Uterus (tissue), 4 donors: Measurements from ENCODE around the gene PIEZO2. TPM values are rescaled to one million over a fixed set of nuclear protein-coding genes. Genes with fewer than 3 reads are reported as not detected.

Experiments
- DNase-seq, 2 donors: peaks; one replicate each; pipeline ENCODE4 v3.0.0-alpha.2; 2019 to 2020
- H3K27ac ChIP-seq, 2 donors: fragments of 200-600 bp; sonication (generic); 1 replicate in 1 of 2; 2 replicates in 1 of 2; pipeline ENCODE4 v1.5.1; 2016 to 2018
- H3K27me3 ChIP-seq, 2 donors: fragments of 200-600 bp; sonication (generic); one replicate each; pipeline ENCODE4 v1.5.1; 2018 to 2019; ENCODE audit warnings: control low read depth in 1 of 2
- H3K36me3 ChIP-seq, 2 donors: fragments of 200-600 bp; sonication (generic); one replicate each; pipeline ENCODE4 v1.5.1; 2019; ENCODE audit warnings: control low read depth in 1 of 2
- H3K4me1 ChIP-seq, 2 donors: fragments of 200-600 bp; sonication (generic); one replicate each; pipeline ENCODE4 v1.5.1; 2018 to 2019; ENCODE audit warnings: control low read depth in 1 of 2
- H3K4me3 ChIP-seq, 2 donors: fragments of 200-600 bp; sonication (generic); 1 replicate in 1 of 2; 2 replicates in 1 of 2; pipeline ENCODE4 v1.5.1; 2018 to 2019; ENCODE audit warnings: mild to moderate bottlenecking in 1 of 2
- H3K9me3 ChIP-seq, 2 donors: fragments of 200-600 bp; sonication (generic); one replicate each; pipeline ENCODE4 v1.5.1; 2019; ENCODE audit warnings: control low read depth in 1 of 2
- CTCF ChIP-seq, 4 experiments: fragments of 200-600 bp in 2 of 4; fragments of 450-650 bp in 2 of 4; sonication (generic) in 2 of 4; IDR thresholded peaks; one replicate each; pipeline ENCODE4 v1.5.1; 2016 to 2019; ENCODE audit warnings: antibody characterized with exemption in 4 of 4, mild to moderate bottlenecking in 2 of 4, moderate library complexity in 1 of 4
- POLR2A ChIP-seq, 2 donors: fragments of 450-650 bp; IDR thresholded peaks; one replicate each; pipeline ENCODE4 v1.6.1; 2016; ENCODE audit warnings: antibody characterized with exemption in 2 of 2, mild to moderate bottlenecking in 1 of 2, moderate library complexity in 1 of 2
- intact Hi-C: fragments of 100-400 bp; cut with DNase I; formaldehyde crosslinking; loops from one replicate; pipeline ENCODE4 v1.15.1; 2023; ENCODE audit warnings: low total_unique reads
- total RNA-seq, 4 donors: library from RNA; depleted of rRNA in 3 of 4; stranded (reverse); fragments of >200 nt in 3 of 4; gene quantifications; one replicate each; pipeline versions ENCODE4 v1.1.0 to v1.2.4, GENCODE V29; 2014 to 2023
- donor health status: DM: yes; HTN: yes; CAD: no.

The PIEZO2 gene
- total RNA-seq, 4 donors from 2014 or later: 1.8 to 42.8 (median 5.6) TPM

- intact Hi-C loops: no loop called here
- H3K27ac ChIP-seq: no peak overlapping the region
Observed at GRCh38 chr18:11035814-11036495, 113.4 kb downstream of the PIEZO2 start.

GRCh38 chr18:11035376-11035775 lies 114.0 kb downstream of the PIEZO2 start:
- TF ChIP-seq CTCF (IDR thresholded peaks at IDR 0.05) (no peak), POLR2A (IDR thresholded peaks at IDR 0.05) (no peak)
- Histone ChIP-seq H3K27ac (no peak overlapping the region), H3K36me3 (no peaks in the 10 kb centered on the region), H3K4me1 (no peaks in the 10 kb centered on the region), H3K4me3 (no peak overlapping the region), H3K9me3 (no peaks in the 10 kb centered on the region), H3K27me3 (peaks cover 0 to 5% of the 10 kb centered on the region in 2 donors)
- DNase-seq: no peak
- intact Hi-C loops: no loop called here

More at GRCh38 chr18:11035814-11036495, 113.4 kb downstream of the PIEZO2 start:
- H3K36me3 ChIP-seq: no peaks in the 10 kb centered on the region
- no peak overlapping the region for H3K4me3 ChIP-seq
- no peak for DNase-seq
- no peaks in the 10 kb centered on the region for H3K4me1 ChIP-seq
- no peaks in the 10 kb centered on the region for H3K9me3 ChIP-seq
- peaks cover 0 to 7% of the 10 kb centered on the region in 2 donors for H3K27me3 ChIP-seq
- no peak for TF ChIP-seq CTCF (IDR thresholded peaks at IDR 0.05)

GRCh38 chr18:11034884-11035283 lies 114.5 kb downstream of the PIEZO2 start:
- intact Hi-C loops: no loop called here
- Histone ChIP-seq H3K27me3 (no peaks in the 10 kb centered on the region), H3K4me3 (no peak overlapping the region), H3K9me3 (no peaks in the 10 kb centered on the region), H3K36me3 (no peaks in the 10 kb centered on the region), H3K4me1 (no peaks in the 10 kb centered on the region), H3K27ac (no peak overlapping the region)
- no peak for TF ChIP-seq CTCF (IDR thresholded peaks at IDR 0.05)
- no peak for TF ChIP-seq POLR2A (IDR thresholded peaks at IDR 0.05)
- no peak for DNase-seq

DNA sequence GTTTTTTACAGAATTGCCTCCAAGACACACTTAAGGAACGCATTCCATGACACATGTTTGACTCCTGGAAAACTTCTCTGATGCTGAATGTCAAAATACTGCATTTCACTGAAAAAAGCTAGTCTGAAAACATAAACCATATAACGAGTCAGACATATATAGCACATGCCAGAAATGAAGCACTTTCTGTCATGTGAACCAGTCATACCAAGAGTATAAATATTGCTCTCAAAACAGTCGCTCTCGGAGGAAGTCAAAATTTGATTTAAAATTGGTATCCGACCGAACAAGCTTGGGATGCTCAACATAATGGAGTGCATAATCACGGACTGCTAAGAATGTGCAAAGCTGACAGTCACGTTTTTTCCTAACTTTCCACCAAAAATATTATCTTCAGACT lies 115.9 kb downstream of the PIEZO2 start:
- Histone ChIP-seq H3K4me1 (no peaks in the 10 kb centered on the region), H3K36me3 (no peaks in the 10 kb centered on the region), H3K9me3 (no peaks in the 10 kb centered on the region), H3K4me3 (no peak overlapping the region), H3K27me3 (no peaks in the 10 kb centered on the region), H3K27ac (no peak overlapping the region)
- no peak for TF ChIP-seq POLR2A (IDR thresholded peaks at IDR 0.05)
- no peak for TF ChIP-seq CTCF (IDR thresholded peaks at IDR 0.05)
- no peak for DNase-seq
- intact Hi-C loops: no loop called here

GRCh38 chr18:11031966-11032365 lies 117.4 kb downstream of the PIEZO2 start:
- H3K4me3 ChIP-seq: no peak overlapping the region
- H3K4me1 ChIP-seq: no peaks in the 10 kb centered on the region
- H3K27ac ChIP-seq: no peak overlapping the region
- no peaks in the 10 kb centered on the region for H3K27me3 ChIP-seq
- no peak for DNase-seq
- no peaks in the 10 kb centered on the region for H3K9me3 ChIP-seq
- intact Hi-C loops: no loop called here
- no peaks in the 10 kb centered on the region for H3K36me3 ChIP-seq
- TF ChIP-seq POLR2A (IDR thresholded peaks at IDR 0.05) (no peak), CTCF (IDR thresholded peaks at IDR 0.05) (no peak)
